ENCODE results near the gene ZNF559. TPM values are rescaled to one million over a fixed set of nuclear protein-coding genes. Genes with fewer than 3 reads are reported as not detected.
"Not testable (repeated sequence)": the region's sequence is repeated elsewhere in the genome, so short reads cannot be mapped to it uniquely, and the experiment has no call there.

ZNF559 gene
- 10 to 100 TPM; 22.7 to 26.5 TPM for total RNA-seq

GRCh38 chr19:9323919-9324583 lies at the start of gene ZNF559:
TSS of gene ZNF559 (plus strand) at chr19:9324179. CDS start at chr19:9338550, 14,371 bp downstream.
- peaks cover 4 to 9% of the 10 kb centered on the region in 2 donors for H3K4me1 ChIP-seq (ENCODE audit: control insufficient read depth in 1 of 2, low read depth in 2 of 2)
- H3K36me3 ChIP-seq = peaks cover 7% of the 10 kb centered on the region
- H3K27ac ChIP-seq = peak within 1 kb of the TSS; percentile 88 to 92
- DNase-seq (ENCODE audit: low spot score) = peak; percentile 74
- peaks cover 18% of the 10 kb centered on the region for H3K9me3 ChIP-seq
- H3K27me3 ChIP-seq (replicated peaks; ENCODE audit: insufficient read depth) = no peaks in the 10 kb centered on the region
- ATAC-seq (ENCODE audit: insufficient number of reproducible peaks, low FRiP score, low read depth) = peak; percentile 99
- peak within 1 kb of the TSS; percentile 94 for H3K4me3 ChIP-seq
- TF ChIP-seq, protein P1, sequence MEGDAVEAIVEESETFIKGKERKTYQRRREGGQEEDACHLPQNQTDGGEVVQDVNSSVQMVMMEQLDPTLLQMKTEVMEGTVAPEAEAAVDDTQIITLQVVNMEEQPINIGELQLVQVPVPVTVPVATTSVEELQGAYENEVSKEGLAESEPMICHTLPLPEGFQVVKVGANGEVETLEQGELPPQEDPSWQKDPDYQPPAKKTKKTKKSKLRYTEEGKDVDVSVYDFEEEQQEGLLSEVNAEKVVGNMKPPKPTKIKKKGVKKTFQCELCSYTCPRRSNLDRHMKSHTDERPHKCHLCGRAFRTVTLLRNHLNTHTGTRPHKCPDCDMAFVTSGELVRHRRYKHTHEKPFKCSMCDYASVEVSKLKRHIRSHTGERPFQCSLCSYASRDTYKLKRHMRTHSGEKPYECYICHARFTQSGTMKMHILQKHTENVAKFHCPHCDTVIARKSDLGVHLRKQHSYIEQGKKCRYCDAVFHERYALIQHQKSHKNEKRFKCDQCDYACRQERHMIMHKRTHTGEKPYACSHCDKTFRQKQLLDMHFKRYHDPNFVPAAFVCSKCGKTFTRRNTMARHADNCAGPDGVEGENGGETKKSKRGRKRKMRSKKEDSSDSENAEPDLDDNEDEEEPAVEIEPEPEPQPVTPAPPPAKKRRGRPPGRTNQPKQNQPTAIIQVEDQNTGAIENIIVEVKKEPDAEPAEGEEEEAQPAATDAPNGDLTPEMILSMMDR (IDR thresholded peaks at IDR 0.05) = peak; percentile 0

GRCh38 chr19:9283485-9283884 lies 40.5 kb upstream of the ZNF559 start:
- H3K4me1 ChIP-seq (ENCODE audit: control insufficient read depth in 1 of 2, low read depth in 2 of 2); H3K4me3 ChIP-seq; H3K27ac ChIP-seq; H3K27me3 ChIP-seq (replicated peaks; ENCODE audit: insufficient read depth); ATAC-seq (ENCODE audit: insufficient number of reproducible peaks, low FRiP score, low read depth); H3K36me3 ChIP-seq; DNase-seq (ENCODE audit: low spot score): not testable (repeated sequence)
- peaks cover 66% of the 10 kb centered on the region for H3K9me3 ChIP-seq

- peaks cover 41% of the 10 kb centered on the region for H3K36me3 ChIP-seq
- H3K4me3 ChIP-seq = no peak overlapping the region
Measured at GRCh38 chr19:9289231-9289884, 34.6 kb upstream of the ZNF559 start.

DNA sequence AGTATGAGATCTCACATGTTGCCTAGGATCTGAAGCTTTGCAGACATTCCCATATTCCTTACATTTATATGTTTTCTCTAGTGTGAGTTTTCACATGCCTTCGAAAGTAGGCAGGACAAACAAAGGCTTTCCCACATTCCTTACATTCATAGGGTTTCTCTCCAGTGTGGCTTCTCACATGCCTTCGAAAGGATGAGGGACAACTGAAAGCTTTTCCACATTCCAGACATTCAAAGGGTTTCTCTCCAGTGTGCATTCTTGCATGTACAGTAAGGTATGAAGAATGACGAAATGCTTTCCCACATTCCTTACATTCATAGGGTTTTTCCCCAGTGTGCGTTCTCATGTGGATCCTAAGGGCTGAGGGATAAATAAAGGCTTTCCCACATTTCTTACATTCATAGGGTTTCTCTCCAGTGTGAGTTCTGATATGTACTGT lies 28.5 kb upstream of the ZNF559 start:
- TF ChIP-seq, protein P1 (IDR thresholded peaks at IDR 0.05) = no peak
- ATAC-seq (ENCODE audit: insufficient number of reproducible peaks, low FRiP score, low read depth) = no peak
- Histone ChIP-seq H3K27me3 (replicated peaks; ENCODE audit: insufficient read depth) (no peaks in the 10 kb centered on the region), H3K27ac (no peak overlapping the region), H3K36me3 (peaks cover 79% of the 10 kb centered on the region), H3K9me3 (peaks cover 99% of the 10 kb centered on the region), H3K4me1 (ENCODE audit: control insufficient read depth in 1 of 2, low read depth in 2 of 2) (no peaks in the 10 kb centered on the region), H3K4me3 (peak overlapping the region; percentile 37)
- no peak for DNase-seq (ENCODE audit: low spot score)

More at GRCh38 chr19:9289231-9289884, 34.6 kb upstream of the ZNF559 start:
- Histone ChIP-seq H3K27me3 (replicated peaks; ENCODE audit: insufficient read depth) (no peaks in the 10 kb centered on the region), H3K9me3 (peaks cover 95% of the 10 kb centered on the region), H3K27ac (no peak overlapping the region), H3K4me1 (ENCODE audit: control insufficient read depth in 1 of 2, low read depth in 2 of 2) (no peaks in the 10 kb centered on the region)
- DNase-seq (ENCODE audit: low spot score) (no peak), ATAC-seq (ENCODE audit: insufficient number of reproducible peaks, low FRiP score, low read depth) (no peak)
- TF ChIP-seq, protein P1 (IDR thresholded peaks at IDR 0.05) = no peak

DNA sequence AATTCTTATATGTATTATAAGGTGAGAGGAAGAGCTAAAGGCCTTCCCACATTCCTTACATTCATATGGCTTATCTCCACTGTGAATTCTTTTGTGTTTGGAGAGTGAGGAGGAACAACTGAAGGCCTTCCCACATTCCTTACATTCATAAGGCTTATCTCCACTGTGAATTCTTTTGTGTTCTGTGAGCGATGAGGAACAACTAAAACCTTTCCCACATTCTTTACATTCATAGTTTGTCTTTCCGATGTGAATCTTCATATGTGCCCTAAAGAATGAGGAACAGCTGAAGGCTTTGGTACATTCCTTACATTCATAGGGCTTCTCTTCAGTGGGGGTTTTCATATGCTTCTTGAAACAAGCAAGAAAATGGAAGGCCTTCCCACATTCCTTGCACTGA lies 27.6 kb upstream of the ZNF559 start:
- peaks cover 88% of the 10 kb centered on the region for H3K36me3 ChIP-seq
- H3K4me1 ChIP-seq (ENCODE audit: control insufficient read depth in 1 of 2, low read depth in 2 of 2) = no peaks in the 10 kb centered on the region
- no peak overlapping the region for H3K27ac ChIP-seq
- H3K9me3 ChIP-seq = peaks cover 99% of the 10 kb centered on the region
- no peaks in the 10 kb centered on the region for H3K27me3 ChIP-seq (replicated peaks; ENCODE audit: insufficient read depth)
- TF ChIP-seq, protein P1 (IDR thresholded peaks at IDR 0.05) = no peak
- ATAC-seq (ENCODE audit: insufficient number of reproducible peaks, low FRiP score, low read depth) = no peak
- H3K4me3 ChIP-seq = peak overlapping the region; percentile 37
- no peak for DNase-seq (ENCODE audit: low spot score)

All from thoracic aorta (tissue), 2 donors.